ENCODE results near the gene PSAPL1.

The PSAPL1 gene, protein sequence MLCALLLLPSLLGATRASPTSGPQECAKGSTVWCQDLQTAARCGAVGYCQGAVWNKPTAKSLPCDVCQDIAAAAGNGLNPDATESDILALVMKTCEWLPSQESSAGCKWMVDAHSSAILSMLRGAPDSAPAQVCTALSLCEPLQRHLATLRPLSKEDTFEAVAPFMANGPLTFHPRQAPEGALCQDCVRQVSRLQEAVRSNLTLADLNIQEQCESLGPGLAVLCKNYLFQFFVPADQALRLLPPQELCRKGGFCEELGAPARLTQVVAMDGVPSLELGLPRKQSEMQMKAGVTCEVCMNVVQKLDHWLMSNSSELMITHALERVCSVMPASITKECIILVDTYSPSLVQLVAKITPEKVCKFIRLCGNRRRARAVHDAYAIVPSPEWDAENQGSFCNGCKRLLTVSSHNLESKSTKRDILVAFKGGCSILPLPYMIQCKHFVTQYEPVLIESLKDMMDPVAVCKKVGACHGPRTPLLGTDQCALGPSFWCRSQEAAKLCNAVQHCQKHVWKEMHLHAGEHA

DNA sequence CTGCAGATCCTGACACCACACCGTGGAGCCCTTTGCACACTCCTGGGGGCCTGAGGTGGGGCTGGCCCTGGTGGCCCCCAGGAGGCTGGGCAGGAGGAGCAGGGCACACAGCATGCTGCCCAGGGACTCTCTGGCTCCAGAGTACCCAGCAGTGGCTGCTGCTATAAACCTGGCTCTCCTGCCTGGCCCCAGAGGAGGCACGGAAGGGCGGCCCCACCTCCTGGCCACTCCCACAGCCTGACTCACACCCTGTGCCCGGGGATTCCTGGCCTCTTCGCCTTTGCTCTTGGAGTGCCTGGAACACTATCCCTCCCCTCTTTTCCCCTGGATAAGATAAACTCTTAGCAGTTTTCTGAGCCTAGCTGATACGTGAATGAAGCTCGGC lies at the start of gene PSAPL1:
Gene PSAPL1 (minus strand): TSS at position 165 of the 385 bp plus-strand sequence. CDS start 51 bp downstream, at position 114.
- no peak for FAIRE-seq

DNA sequence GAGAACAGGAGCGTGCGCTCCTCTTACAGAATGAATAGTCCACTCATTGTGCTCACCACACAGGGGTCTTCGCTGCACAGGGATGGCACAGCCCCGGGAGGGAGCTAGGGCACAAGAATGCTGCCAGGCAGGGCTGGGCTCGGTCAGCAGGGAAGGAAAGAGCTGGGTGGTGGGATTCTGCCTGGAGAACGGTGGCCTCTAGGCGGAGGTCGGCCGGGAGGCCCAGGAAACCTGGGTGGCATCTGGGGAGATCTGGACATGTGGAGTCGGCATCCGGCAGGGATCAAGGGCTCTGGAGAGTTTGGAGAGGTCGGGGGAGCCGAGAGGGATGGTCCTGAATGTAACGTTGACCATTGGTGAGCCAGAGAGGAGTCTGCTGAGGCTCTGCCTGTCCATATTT lies 46.5 kb upstream of the PSAPL1 start:
- no peak for FAIRE-seq

DNA sequence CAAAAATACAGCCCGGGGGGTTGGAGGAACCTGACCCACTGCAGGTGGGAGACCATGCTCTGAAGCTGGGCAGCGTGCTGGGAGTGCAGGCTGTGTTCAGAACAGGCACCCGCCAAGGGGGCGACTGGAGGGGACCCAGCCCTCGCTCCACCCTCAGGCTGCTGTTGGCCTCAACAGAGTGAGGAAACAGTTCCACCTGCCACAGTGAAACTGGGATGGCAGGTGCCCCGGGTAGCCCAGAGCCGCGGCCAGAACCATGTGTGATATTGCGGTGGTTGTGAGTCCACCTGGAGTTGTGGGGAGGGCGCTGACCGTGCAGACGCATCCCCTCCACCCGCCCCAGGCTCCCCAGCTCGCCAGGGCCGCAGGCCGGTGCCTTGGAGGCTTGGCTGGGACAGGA lies 45.7 kb upstream of the PSAPL1 start:
- no peak for FAIRE-seq

DNA sequence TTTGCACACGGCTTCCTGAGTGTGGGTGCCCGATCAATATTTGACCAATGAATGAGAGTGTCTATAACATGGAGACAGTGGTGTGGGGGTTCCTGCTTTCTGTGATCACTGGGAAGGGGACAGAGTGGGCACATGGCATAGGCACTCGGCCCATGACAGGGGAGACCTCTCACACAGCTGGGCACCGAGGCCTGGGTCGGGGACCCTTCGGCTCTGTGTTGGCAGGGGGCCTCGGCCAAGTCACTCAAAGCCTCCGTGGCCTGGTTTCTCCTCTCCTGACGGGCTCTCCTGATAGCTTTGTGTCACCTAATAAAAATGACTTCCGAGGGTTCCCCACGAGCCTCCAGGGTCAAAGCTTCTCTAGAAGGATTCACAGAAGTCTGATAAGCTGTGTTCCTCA lies 43.9 kb upstream of the PSAPL1 start:
- FAIRE-seq, result no peak

DNA sequence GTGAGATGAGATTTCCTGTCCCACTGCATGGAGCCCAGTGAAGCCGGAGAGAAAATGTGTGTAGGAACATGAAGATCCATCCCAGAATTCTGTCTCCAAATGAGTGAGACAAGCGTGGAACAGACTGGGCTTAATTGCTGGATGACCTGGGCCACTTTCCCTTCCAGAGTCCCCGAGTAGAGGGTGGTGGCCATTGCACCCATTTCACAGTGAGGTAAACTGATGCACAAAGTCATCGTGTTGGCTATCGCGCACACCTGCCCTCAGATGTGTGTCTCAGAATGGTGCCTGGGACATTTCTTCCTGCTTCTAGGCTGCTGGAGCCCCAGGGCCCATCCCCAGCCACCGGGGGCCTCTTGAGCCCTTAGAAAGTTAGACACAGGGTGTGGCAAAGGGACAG lies 43.0 kb upstream of the PSAPL1 start:
- FAIRE-seq, result no peak

- FAIRE-seq, result no peak
These were observed 42.1 kb upstream of the PSAPL1 start for GRCh38 chr4:7476820-7477219.

- no peak for FAIRE-seq
These were observed 40.5 kb upstream of the PSAPL1 start for GRCh38 chr4:7475207-7475606.

DNA sequence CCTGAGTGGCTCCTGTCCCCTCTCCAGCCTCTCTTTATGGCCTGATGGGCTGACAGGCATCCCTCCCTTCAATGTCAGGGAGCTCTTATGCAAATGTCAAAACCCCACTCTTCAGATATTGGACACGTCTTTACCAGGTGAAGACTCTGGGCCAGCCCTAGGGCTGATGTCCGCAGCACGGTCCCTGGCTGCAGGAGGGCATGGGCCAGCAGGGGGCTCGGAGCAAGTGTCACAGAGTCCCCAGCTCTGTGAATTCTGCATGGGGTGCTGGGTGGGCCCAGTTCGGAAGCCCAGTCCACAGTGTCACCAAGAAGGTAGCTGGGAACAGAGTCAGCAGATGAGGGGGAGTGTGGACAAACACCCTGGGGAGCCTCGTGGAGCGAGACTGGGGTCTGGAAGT lies 39.6 kb upstream of the PSAPL1 start:
- no peak for FAIRE-seq

GRCh38 chr4:7473081-7473480 lies 38.4 kb upstream of the PSAPL1 start:
- no peak for FAIRE-seq

DNA sequence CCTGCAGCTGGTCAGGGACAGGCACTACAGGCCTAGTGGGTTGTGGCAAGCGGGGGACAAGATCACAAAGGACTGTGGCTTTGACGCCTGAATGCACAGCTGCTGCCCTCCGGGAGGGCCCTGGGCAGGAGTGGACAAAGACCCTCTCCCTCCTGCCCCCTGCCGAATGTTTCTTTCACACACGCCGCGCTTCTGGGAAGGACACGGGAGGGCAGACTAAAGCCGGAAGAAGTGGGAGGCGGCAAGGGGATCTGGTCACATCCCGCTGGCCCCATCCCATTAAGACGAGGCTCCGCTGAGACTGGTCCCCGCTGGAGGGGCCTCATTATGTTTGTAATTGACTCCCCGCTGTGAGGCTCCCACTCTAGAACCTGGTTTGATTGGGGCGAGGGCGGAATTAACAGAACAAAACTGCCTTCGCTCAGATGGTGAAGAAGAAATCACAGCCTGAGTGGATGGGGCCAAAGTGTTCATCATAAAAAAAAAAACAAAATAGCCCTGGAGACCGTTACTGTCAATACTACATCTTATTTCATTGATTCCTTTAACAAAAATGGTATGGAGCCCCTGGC lies 37.8 kb upstream of the PSAPL1 start:
- FAIRE-seq, result no peak

DNA sequence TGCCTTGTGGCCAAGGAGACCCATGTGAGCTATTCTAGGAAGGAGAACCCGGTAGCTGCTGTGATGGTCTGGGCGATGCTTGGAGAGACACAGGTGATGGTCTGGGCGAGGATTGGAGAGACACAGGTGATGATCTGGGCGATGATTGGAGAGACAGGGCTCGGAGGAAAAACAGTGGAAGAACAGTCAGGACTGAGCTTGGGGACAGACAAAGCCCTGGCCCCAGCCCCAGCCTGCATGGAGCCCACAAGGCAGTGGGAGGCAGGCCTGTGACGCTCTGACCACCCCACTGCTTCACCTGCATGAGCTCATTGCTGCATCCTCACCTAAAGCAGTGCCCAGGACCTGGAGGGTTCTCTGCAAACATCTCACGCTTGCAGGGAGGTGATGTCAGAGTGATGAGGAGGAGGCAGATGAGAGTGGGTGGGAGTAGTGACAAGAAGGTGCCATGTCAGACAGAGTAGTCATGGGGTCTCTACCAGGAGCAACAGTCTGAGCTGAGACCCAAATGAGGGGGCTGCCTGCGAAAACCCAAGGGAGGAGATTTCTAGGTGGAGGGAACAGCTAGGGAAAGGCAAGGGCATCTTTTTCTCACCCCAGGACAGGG lies 35.9 kb upstream of the PSAPL1 start:
- FAIRE-seq, result no peak

GRCh38 chr4:7470111-7470510 lies 35.4 kb upstream of the PSAPL1 start:
- no peak for FAIRE-seq

DNA sequence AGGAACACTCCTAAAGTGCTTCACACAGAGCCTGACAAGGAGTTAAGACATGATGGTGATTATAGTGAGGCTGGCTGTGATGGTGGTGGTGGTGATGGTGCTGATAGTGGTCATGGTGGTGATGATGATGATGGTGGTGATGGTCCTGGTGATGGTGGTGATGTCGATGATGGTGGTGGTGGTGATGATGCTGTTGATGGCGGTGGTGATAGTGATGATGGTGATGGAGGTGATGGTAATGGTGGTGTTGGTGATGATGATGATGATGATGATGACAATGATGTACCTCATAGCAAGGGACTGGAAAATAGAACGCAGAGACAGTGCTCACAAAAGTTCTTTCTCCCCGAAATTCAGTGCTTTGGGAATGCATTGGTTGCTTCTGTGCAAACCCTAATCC lies 34.3 kb upstream of the PSAPL1 start:
- no peak for FAIRE-seq

DNA sequence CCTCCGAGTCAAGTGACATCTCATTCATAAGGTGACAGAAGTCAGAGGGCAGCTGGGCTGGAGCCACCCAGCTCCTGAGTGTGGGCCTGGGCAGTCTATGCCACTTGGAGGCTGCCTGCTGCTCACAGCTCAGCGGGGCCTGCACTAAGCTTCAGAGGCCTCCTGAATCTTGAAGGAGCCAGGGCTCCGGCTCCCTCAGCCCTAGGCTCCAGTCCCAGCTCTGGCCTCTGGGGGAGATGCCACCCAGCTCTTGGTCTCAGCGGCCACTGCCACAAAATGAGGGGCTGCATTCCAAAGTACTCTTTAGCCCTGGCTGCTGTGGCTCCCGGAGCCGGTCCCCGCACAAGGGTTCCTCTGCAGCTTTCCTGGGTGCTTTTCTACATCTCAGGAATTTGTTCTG lies 32.7 kb upstream of the PSAPL1 start:
- no peak for FAIRE-seq

GRCh38 chr4:7466904-7467303 lies 32.2 kb upstream of the PSAPL1 start:
- no peak for FAIRE-seq

GRCh38 chr4:7466215-7466614 lies 31.5 kb upstream of the PSAPL1 start:
- FAIRE-seq, result no peak

GRCh38 chr4:7465017-7465416 lies 30.3 kb upstream of the PSAPL1 start:
- no peak for FAIRE-seq

- no peak for FAIRE-seq
These were observed 29.5 kb upstream of the PSAPL1 start for GRCh38 chr4:7464259-7464655.

GRCh38 chr4:7463566-7464258 lies 29.0 kb upstream of the PSAPL1 start:
- no peak for FAIRE-seq

DNA sequence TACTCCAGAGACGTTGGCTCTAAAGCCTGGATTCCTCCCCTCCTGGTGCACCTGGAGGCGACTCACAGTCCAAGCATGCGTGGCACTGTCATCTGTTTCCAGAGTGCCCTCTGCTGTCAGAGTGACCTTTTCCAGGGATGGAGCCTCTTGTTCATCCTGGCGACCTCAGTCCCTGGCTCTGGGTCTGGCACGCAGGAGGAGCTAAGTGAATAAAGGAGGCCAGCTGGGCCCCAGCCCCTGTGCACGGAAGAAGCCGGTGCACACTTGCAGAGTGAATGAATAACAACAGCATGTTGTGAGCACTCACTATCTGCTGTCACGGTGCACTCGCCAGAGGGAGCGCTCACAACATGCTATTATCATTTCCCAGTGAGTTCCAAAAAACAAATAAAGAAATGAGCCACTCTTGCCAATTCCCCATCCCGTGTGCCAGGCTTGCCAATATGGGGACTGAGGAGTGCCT lies 27.8 kb upstream of the PSAPL1 start:
- no peak for FAIRE-seq

DNA sequence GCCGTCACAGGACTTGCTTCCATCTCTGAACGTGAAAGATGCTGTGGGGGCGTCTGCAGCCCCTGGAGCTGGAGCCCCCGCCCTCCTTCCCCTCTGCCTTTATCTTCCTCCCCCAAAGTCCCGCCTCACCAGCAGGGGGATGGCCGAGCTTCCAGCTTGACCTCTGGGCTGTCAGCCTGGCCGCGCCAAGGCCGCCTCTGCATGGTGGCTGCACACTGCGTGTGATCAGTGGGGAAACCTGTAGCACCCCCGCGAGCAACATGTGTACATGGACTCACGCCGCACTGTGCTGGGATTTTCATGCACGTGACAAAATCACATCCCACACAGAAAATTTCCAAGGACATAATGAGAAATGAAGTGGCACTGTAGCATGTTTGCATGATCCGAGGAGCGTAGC lies 26.5 kb upstream of the PSAPL1 start:
- FAIRE-seq, result no peak

DNA sequence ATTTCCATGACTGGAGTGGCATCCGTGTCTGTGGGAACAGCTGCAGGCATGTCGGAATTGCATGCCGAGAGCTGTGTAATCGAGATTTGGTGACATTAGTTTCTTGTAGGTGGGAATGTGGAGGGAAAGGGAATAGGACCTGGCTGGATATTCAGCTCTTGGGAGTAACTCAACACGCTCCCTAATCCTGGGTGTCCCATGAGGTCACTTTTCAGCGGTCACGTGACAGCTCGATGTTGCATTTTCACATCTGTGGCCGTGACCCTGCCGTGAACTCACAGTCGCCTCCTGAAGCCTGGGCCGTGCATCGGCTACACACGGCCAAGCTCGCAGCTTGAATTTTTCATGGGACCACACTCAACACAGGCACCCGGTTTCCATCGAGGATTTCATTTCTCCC lies 25.8 kb upstream of the PSAPL1 start:
- FAIRE-seq, result no peak

GRCh38 chr4:7459471-7459870 lies 24.7 kb upstream of the PSAPL1 start:
- no peak for FAIRE-seq

Data from TTC549 (cell line).